ENCODE data around the gene EID3. TPM values are rescaled to one million over a fixed set of nuclear protein-coding genes. Genes with fewer than 3 reads are reported as not detected.

Gene EID3
- total and polyA plus RNA-seq, 2 of the 8 experiments (the other 6 are each of a cell fraction or from before 2014, with no cell fraction given), result 1.2 to 2.8 TPM

DNA sequence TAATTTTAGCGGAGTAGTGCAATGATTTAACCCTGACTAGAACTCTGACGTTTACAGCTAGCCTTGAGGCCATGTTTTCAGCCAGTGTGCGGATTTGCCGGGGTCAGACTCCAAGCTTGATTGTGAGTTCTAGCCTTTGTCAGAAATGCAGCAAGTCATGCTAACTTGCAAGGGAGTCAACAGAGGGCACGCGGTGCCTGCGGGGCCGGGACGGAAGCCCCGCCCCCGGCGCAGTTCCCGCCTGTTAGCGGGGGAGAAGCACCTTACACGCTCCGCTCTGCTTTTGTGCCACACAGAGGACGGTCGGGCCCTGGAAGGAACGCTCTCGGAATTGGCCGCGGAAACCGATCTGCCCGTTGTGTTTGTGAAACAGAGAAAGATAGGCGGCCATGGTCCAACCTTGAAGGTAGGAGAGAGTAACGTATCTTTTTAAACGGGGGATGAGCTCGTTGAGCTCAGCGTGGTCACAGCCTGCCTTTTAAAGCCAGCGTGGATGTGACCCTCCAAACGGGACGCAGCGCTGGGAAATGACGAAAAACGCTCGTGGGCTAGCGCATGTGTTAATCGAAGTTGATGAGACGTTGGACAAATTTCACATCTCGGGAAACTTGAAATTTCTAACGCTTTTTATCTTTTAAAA, 14.8 kb upstream of the EID3 start:
- no peaks in the 10 kb centered on the region for H3K9me3 ChIP-seq (ENCODE audit: insufficient read depth in 2 of 2, low read depth in 1 of 2, low read length in 1 of 2)
- peak overlapping the region; percentile 80; the same call in 1 of the 2 replicates for H2BK12ac ChIP-seq (ENCODE audit: low read depth, low read length)
- peak overlapping the region; percentile 3 for H4K5ac ChIP-seq (ENCODE audit: insufficient read length, low read depth, low read length)
- H2BK5ac ChIP-seq (ENCODE audit: low read depth, low read length), result peak overlapping the region; percentile 82; the same call in 1 of the 2 replicates
- peaks cover 4 to 17% (median 5%) of the 10 kb centered on the region in 4 experiments for H3K4me1 ChIP-seq (replicated peaks in 1 of 4; ENCODE audit: control insufficient read depth in 3 of 4, insufficient read depth in 4 of 4, low read length in 3 of 4)
- H3K56ac ChIP-seq (replicated peaks; ENCODE audit: insufficient read length, low read depth, low read length), result peak overlapping the region; percentile 65
- no peaks in the 10 kb centered on the region for H3K79me1 ChIP-seq (ENCODE audit: low read depth, low read length)
- peaks cover 0 to 18% (median 2%) of the 10 kb centered on the region in 4 experiments; a peak in 1 of 8 replicates for H3K36me3 ChIP-seq (ENCODE audit: control insufficient read depth in 2 of 4, insufficient read depth in 4 of 4, low read length in 3 of 4)
- H2BK20ac ChIP-seq (ENCODE audit: low read length), result no peak overlapping the region
- ChIA-PET CTCF (ENCODE audit: partially characterized antibody) (interaction anchor here (1.0 to 9.9 kb wide), 12 partner anchors 10 to 87 kb away, joined by 3 to 75 read pairs (median 4); partner anchors contain the start of genes EID3 and TXNRD1), POLR2A (ENCODE audit: partially characterized antibody) (interaction anchor here (0.8 to 5.5 kb wide), 19 partner anchors 11 to 323 kb away, joined by 3 to 61 read pairs (median 4); partner anchors contain the start of genes CHST11, EID3, NFYB and TDG)
- H3K14ac ChIP-seq (ENCODE audit: insufficient read length), result no peak overlapping the region
- peak overlapping the region; percentile 74; the same call in 1 of the 2 replicates for H4K8ac ChIP-seq (ENCODE audit: extremely low read depth, insufficient read depth, low read length)
- H3K4ac ChIP-seq (replicated peaks; ENCODE audit: insufficient read length, low read depth, low read length), result no peak overlapping the region
- peaks cover 0 to 57% of the 10 kb centered on the region in 2 experiments for H3K79me2 ChIP-seq (ENCODE audit: control insufficient read depth in 1 of 2, insufficient read depth in 2 of 2, low read length in 2 of 2)
- DNase-seq (ENCODE audit: low read depth in 1 of 2, low spot score in 2 of 2) (peak; percentile 86 to 90), FAIRE-seq (no peak)
- no peaks in the 10 kb centered on the region for H3K27me3 ChIP-seq (replicated peaks in 1 of 4; ENCODE audit: control insufficient read depth in 3 of 4, extremely low read depth in 1 of 4, insufficient read depth in 3 of 4, low read length in 3 of 4)
- H3K27ac ChIP-seq (ENCODE audit: low read depth, low read length), result peak overlapping the region; percentile 61; the same call in 1 of the 2 replicates
- H2BK120ac ChIP-seq (replicated peaks; ENCODE audit: low read depth, low read length), result no peak overlapping the region
- H3K23ac ChIP-seq (ENCODE audit: insufficient read length), result no peak overlapping the region
- H3K18ac ChIP-seq (ENCODE audit: extremely low read depth, low read length), result peak overlapping the region; percentile 80
- H3K23me2 ChIP-seq (ENCODE audit: low read depth, low read length), result peaks cover 3% of the 10 kb centered on the region
- peak overlapping the region; percentile 87 to 91 for H3K4me2 ChIP-seq (ENCODE audit: insufficient read depth in 1 of 2, low read depth in 2 of 2, low read length in 2 of 2)
- peaks cover 2 to 3% of the 10 kb centered on the region in 2 experiments for H4K20me1 ChIP-seq (replicated peaks in 1 of 2; ENCODE audit: control insufficient read depth in 1 of 2, insufficient read depth in 2 of 2, low read length in 2 of 2)
- no peak overlapping the region for H2AFZ ChIP-seq (ENCODE audit: low read length)
- peak overlapping the region; percentile 70 to 92 (median 86) for H3K9ac ChIP-seq (replicated peaks in 1 of 4; ENCODE audit: extremely low read depth in 1 of 4, low read depth in 3 of 4, low read length in 3 of 4)
- H2BK15ac ChIP-seq (ENCODE audit: low read length), result no peak overlapping the region; the same call in 1 of the 2 replicates
- 2% methylated on average over 41 of the region's 41 CpGs; no CpG with 5 or more reads in 1 of the 2 experiments for WGBS, 2 experiments (ENCODE audit: extremely low coverage in 1 of 2, insufficient coverage in 1 of 2, insufficient read length in 1 of 2, insufficient replicate concordance in 2 of 2, low coverage in 1 of 2, low lambda C conversion rate in 2 of 2, missing lambda C conversion rate in 1 of 2)
- H2AK5ac ChIP-seq (ENCODE audit: low read depth, low read length), result no peak overlapping the region
- peak overlapping the region; percentile 41 for H4K91ac ChIP-seq (replicated peaks; ENCODE audit: insufficient read length, low read length)
- H3K4me3 ChIP-seq (ENCODE audit: extremely low read depth in 1 of 4, insufficient read depth in 2 of 4, low read depth in 3 of 4, low read length in 4 of 4), result peak overlapping the region; percentile 75 to 98 (median 90)
- no peak for TF ChIP-seq EZH2 (IDR thresholded peaks at IDR 0.05; ENCODE audit: low read depth, low read length, severe bottlenecking)
- 0 out of 2 replicates have a peak, but pooled peaks have one; percentile 21 for TF ChIP-seq SRF (IDR thresholded peaks at IDR 0.05; ENCODE audit: low read depth, low read length)
- TF ChIP-seq NRF1 (IDR thresholded peaks at IDR 0.05; ENCODE audit: low read depth, low read length), result no peak
- no peak for TF ChIP-seq TCF12 (IDR thresholded peaks at IDR 0.05; ENCODE audit: low read depth, low read length)
- TF ChIP-seq BACH1 (IDR thresholded peaks at IDR 0.05; ENCODE audit: low read length), result peak; percentile 93
- TF ChIP-seq POLR2A (IDR thresholded peaks at IDR 0.05; ENCODE audit: control extremely low read depth in 1 of 2, low read depth in 2 of 2, low read length in 2 of 2), result peak; percentile 93 to 95
- TF ChIP-seq SIX5 (IDR thresholded peaks at IDR 0.05; ENCODE audit: low read depth, low read length), result no peak
- TF ChIP-seq SP1 (IDR thresholded peaks at IDR 0.05; ENCODE audit: low read depth, low read length), result 0 out of 2 replicates have a peak, but pooled peaks have one; percentile 16
- TF ChIP-seq CBX5 (IDR thresholded peaks at IDR 0.05; ENCODE audit: low read depth, low read length), result no peak
- TF ChIP-seq RAD21 (IDR thresholded peaks at IDR 0.05 in 1 of 2, conservative IDR thresholded peaks at IDR 0.05 in 1 of 2; ENCODE audit: low read depth in 2 of 2, low read length in 2 of 2), result peak; percentile 7 to 24; a peak in 2 of 4 replicates
- peak; percentile 62 for TF ChIP-seq ASH2L (IDR thresholded peaks at IDR 0.05; ENCODE audit: low read length)
- TF ChIP-seq POU5F1 (IDR thresholded peaks at IDR 0.05; ENCODE audit: low read depth, low read length), result no peak
- TF ChIP-seq TAF7 (optimal IDR thresholded peaks at IDR 0.05; ENCODE audit: borderline replicate concordance, low read depth, low read length), result peak; percentile 91
